NT2/D1 (cell line): ENCODE measurements around the gene SKIDA1.

ENCODE experiments used
- YY1 ChIP-seq: IDR thresholded peaks from 2 replicates; pipeline ENCODE4 v1.6.1; 2011; ENCODE audit not compliant: insufficient read length, insufficient read depth
- ZNF274 ChIP-seq: IDR thresholded peaks from 2 replicates; pipeline ENCODE4 v1.6.1; 2011; ENCODE audit warnings: mild to moderate bottlenecking, low read depth, low read length

DNA sequence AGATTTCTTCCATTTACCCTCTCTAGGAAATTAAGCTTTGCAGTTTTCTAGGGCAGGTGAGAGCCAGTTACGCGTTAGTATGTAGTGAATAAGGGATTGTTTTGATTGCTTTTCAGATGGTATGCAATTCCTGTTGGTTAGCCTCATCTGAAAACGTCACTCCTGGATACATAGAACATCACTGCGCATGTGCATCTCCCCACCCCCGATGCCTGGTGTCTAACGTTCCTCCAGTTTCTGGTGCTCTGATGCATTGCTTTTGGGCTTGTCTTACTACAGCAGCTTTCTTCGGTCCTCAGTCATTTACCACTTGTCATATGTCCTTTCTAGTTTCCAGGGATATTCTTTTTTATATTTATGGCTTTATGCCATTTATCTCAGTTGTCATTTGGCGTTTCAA is 31.0 kb upstream of the SKIDA1 start:
- no peak for TF ChIP-seq YY1
- no peak for TF ChIP-seq ZNF274
